ENCODE data around the gene CPNE4. TPM values are rescaled to one million over a fixed set of nuclear protein-coding genes. Genes with fewer than 3 reads are reported as not detected.

CPNE4 gene
- polyA plus RNA-seq, 3 donors: 0.01 to 0.46 (median 0.34) TPM

GRCh38 chr3:131701153-131701770 is 333.6 kb downstream of the CPNE4 start:
- H3K27ac ChIP-seq (ENCODE audit: low read depth, low read length): no peak overlapping the region
- 16 to 89% (median 67%) methylated on average over 2 of the region's 2 CpGs for WGBS, 3 donors

DNA sequence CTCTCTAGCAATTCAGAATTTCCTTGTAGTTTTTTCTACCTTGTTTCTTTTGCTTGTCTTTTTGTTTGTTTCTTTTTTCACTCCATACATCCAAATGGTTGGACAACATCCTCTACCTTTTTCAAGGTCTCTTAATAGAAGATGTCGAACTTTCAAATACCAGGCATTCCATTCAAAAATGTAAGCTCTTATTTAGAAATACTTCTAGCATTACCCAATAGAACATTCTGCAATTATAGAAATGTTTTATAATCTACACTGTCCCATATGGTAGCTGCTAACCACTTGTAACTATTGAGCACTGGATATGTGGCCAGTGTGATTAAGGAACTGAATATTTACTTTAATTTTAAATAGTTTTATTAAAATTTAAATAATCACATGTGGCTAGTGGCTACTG is 335.8 kb downstream of the CPNE4 start:
- no peak overlapping the region for H3K27ac ChIP-seq (ENCODE audit: low read depth, low read length)
- WGBS, 3 donors: 56 to 74% (median 73%) methylated on average over 1 of the region's 1 CpG

GRCh38 chr3:131694376-131694775 is 340.4 kb downstream of the CPNE4 start:
- 65 to 89% (median 88%) methylated on average over 4 of the region's 4 CpGs for WGBS, 3 donors
- H3K27ac ChIP-seq (ENCODE audit: low read depth, low read length): no peak overlapping the region

- no peak overlapping the region for H3K27ac ChIP-seq (ENCODE audit: low read depth, low read length)
These were observed 342.5 kb downstream of the CPNE4 start for GRCh38 chr3:131692356-131692755.

GRCh38 chr3:131690800-131691199 is 344.0 kb downstream of the CPNE4 start:
- no peak overlapping the region for H3K27ac ChIP-seq (ENCODE audit: low read depth, low read length)
- WGBS, 3 donors: 63 to 76% (median 72%) methylated on average over 6 of the region's 6 CpGs

GRCh38 chr3:131688370-131688769 is 346.4 kb downstream of the CPNE4 start:
- 71 to 77% (median 75%) methylated on average over 3 of the region's 3 CpGs for WGBS, 3 donors
- H3K27ac ChIP-seq (ENCODE audit: low read depth, low read length): no peak overlapping the region

GRCh38 chr3:131669600-131669999 is 365.2 kb downstream of the CPNE4 start:
- no peak overlapping the region for H3K27ac ChIP-seq (ENCODE audit: low read depth, low read length)
- WGBS, 3 donors: 65 to 77% (median 69%) methylated on average over 4 of the region's 4 CpGs

DNA sequence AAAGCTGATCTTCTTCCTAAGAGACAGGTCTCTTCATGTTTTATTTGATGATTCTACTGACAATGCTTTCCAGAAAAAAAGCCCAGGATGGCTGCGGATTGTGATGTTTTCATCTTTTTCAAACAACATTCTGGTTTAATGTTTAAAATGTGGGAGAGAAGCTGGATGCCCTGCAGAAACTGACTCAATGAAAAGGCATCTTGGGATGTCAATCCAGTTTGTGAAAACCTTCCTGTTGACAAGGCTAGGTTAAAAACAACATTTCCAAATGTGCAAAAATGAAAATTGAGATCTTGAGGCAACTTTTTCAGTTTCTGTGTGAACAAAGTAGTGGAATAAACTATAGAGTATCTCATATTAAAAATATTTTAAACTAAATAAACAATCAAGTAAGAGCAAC is 376.0 kb downstream of the CPNE4 start:
- no peak overlapping the region for H3K27ac ChIP-seq (ENCODE audit: low read depth, low read length)
- WGBS, 3 donors: 44 to 93% (median 69%) methylated on average over 1 of the region's 1 CpG

- WGBS, 3 donors: 61 to 81% (median 69%) methylated on average over 3 of the region's 3 CpGs
- no peak overlapping the region for H3K27ac ChIP-seq (ENCODE audit: low read depth, low read length)
These were observed 376.7 kb downstream of the CPNE4 start for GRCh38 chr3:131658115-131658514.

DNA sequence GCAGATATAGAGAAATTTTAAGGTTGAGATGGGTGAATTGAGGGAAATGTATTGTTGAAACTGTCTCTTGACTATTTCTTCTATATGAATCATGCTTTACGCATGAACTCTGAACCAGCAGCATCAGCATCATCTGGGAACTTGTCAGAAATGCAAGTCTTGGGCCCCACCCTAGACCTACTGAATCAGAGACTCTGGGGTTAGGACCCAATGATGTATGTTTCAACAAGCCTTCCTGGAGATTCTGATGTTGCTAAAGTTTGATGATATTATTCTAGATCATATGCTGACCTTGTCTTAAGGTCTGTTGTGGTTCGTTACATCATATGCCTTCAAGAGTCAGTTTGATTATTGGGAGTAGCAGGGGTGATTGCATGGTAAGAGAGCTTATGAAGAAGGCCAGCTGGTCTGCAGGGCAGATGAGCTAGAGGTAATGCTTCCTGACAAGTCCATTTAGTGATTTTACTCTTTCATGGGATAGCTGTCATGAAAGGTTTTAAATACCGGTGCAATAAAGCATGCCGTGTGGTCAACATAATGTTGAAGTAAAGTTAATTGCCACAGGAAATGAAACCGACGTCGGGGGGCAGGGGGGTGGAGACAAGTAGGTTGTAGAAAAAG is 379.6 kb downstream of the CPNE4 start:
- WGBS, 3 donors: 57 to 73% (median 71%) methylated on average over 7 of the region's 7 CpGs
- H3K27ac ChIP-seq (ENCODE audit: low read depth, low read length): no peak overlapping the region

DNA sequence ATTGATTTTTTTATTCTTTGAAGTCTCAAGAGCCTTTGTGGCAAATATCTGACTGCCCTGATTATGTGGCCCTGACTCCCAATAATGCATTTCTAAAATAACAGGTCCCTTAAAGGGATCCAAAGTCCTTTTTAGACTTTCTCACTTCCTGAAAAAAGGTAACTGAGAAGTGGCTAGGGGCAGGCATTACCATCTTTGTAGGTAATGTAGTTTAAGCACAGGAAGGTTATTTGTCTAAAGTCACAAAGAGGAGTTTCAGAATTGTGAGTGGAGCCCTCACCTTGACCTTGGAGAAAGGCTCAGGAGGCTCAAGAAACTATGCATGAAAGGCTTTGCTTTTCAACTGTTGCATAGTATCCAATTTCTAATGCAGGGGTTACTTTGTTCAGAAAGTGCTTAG is 389.2 kb downstream of the CPNE4 start:
- no peak overlapping the region for H3K27ac ChIP-seq (ENCODE audit: low read depth, low read length)

GRCh38 chr3:131636266-131636775 is 398.5 kb downstream of the CPNE4 start:
- WGBS, 3 donors: 85 to 95% (median 94%) methylated on average over 4 of the region's 4 CpGs
- H3K27ac ChIP-seq (ENCODE audit: low read depth, low read length): no peak overlapping the region

GRCh38 chr3:131630807-131631206 is 404.0 kb downstream of the CPNE4 start:
- H3K27ac ChIP-seq (ENCODE audit: low read depth, low read length): no peak overlapping the region
- 35 to 65% (median 65%) methylated on average over 1 of the region's 1 CpG for whole genome bisulfite sequencing, 3 donors

- H3K27ac ChIP-seq (ENCODE audit: low read depth, low read length): no peak overlapping the region
- 56 to 89% (median 67%) methylated on average over 3 of the region's 3 CpGs for WGBS, 3 donors
These were observed 404.7 kb downstream of the CPNE4 start for GRCh38 chr3:131630097-131630496.

- H3K27ac ChIP-seq (ENCODE audit: low read depth, low read length): no peak overlapping the region
- WGBS, 3 donors: 90 to 96% (median 91%) methylated on average over 1 of the region's 1 CpG
These were observed 411.4 kb downstream of the CPNE4 start for GRCh38 chr3:131623431-131623830.

GRCh38 chr3:131622726-131623125 is 412.1 kb downstream of the CPNE4 start:
- 83 to 88% (median 84%) methylated on average over 5 of the region's 5 CpGs for WGBS, 3 donors
- H3K27ac ChIP-seq (ENCODE audit: low read depth, low read length): no peak overlapping the region

DNA sequence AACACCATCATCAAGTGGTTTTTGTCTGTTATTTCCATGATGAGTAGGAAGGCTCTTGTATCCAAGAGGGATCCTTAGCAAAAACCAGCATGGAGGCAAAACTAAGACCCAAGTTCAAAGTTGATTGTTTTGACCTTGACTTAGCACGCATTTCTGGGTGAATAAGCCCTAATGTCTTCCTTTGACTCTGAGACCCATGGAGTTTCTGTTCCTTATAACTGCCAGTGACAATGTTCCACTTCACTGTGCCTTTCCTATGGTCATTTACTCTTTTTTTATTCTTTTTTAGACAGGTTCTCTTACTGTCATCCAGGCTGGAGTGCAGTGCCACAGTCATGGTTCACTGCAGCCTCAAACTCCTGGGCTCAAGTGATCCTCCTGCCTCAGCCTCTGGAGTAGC is 413.8 kb downstream of the CPNE4 start:
- WGBS, 3 donors: 59 to 86% (median 78%) methylated on average over 1 of the region's 1 CpG
- no peak overlapping the region for H3K27ac ChIP-seq (ENCODE audit: low read depth, low read length)

- H3K27ac ChIP-seq (ENCODE audit: low read depth, low read length): no peak overlapping the region
These were observed 415.0 kb downstream of the CPNE4 start for GRCh38 chr3:131619821-131620220.

GRCh38 chr3:131616719-131617118 is 418.1 kb downstream of the CPNE4 start:
- WGBS, 3 donors: 50 to 56% (median 55%) methylated on average over 3 of the region's 3 CpGs
- H3K27ac ChIP-seq (ENCODE audit: low read depth, low read length): no peak overlapping the region

More at GRCh38 chr3:131619821-131620220, 415.0 kb downstream of the CPNE4 start:
- 32 to 48% (median 42%) methylated on average over 2 of the region's 2 CpGs for whole genome bisulfite sequencing, 3 donors

DNA sequence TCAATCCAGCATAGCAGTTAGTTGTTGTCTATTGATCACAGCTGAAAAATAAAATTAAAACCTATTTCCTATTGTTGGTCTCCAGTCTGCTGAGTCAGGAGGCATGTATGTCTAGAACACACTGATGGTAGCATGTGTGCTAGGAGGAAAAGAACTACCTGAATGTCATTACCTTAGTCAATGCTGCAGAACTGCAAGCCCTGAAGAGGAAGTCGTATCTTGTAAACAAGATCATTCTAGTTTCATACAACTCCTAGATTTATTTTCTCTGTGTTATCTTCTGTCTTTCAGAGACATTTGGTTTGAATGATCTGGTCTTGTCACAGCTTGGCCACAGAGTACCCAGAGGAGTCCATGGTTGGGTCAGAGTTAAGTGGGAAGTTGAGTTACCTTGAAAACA is 422.1 kb downstream of the CPNE4 start:
- WGBS, 3 donors: 81 to 90% (median 88%) methylated on average over 1 of the region's 1 CpG
- H3K27ac ChIP-seq (ENCODE audit: low read depth, low read length): no peak overlapping the region

All from adipose tissue (tissue), 3 donors.